A549 (cell line): ENCODE results near the gene ENPP7. TPM values are rescaled to one million over a fixed set of nuclear protein-coding genes. Genes with fewer than 3 reads are reported as not detected.
A peak's percentile ranks its signal among the peaks of the same experiment; 100 is the strongest.

Experiments
- ATAC-seq, 2 experiments: fragments of 200-7000 bp in 1 of 2; fragments of >200 bp in 1 of 2; cut with Nextera tagmentation in 1 of 2; cut with Tn5 transposase in 1 of 2; 3 replicates each; pipeline versions ENCODE4 v1.8.0 to v1.9.1; 2018 to 2020; ENCODE audit warnings: mild to moderate bottlenecking in 1 of 2, moderate library complexity in 1 of 2
- CTCF ChIA-PET: fragments of 300-600 bp; sonication (Branson Sonifier 250); formaldehyde crosslinking; extraction: SDS; loops from one replicate; lab custom pipeline; 2021; ENCODE audit warnings: antibody characterized with exemption, inconsistent platforms; lab: Yijun Ruan, JAX
- POLR2A ChIA-PET: fragments of 350-600 bp; formaldehyde crosslinking; extraction: SDS; loops from one replicate; lab custom pipeline; 2021; ENCODE audit warnings: antibody characterized with exemption, inconsistent platforms; lab: Yijun Ruan, JAX
- DNase-seq, 2 experiments: peaks; one replicate each; pipeline versions ENCODE4 v3.0.0 to v3.0.0-alpha.2; 2011 to 2016; ENCODE audit warnings: low read depth in 1 of 2, low spot score in 1 of 2
- FAIRE-seq: peaks from 2 replicates; lab custom pipeline; 2011; peaks lifted over from hg19 to GRCh38; lab: Jason Lieb, UNC
- H3K27ac ChIP-seq, 2 experiments: fragments of >200 bp; sonication (Bioruptor Twin); formaldehyde crosslinking; 3 replicates each; pipeline ENCODE4 v1.5.1; 2016 to 2017
- H3K4me1 ChIP-seq: fragments of >200 bp; sonication (Bioruptor Twin); formaldehyde crosslinking; 3 replicates; pipeline ENCODE4 v1.6.1; 2016
- H3K4me2 ChIP-seq: fragments of >200 bp; sonication (Bioruptor Twin); formaldehyde crosslinking; 3 replicates; pipeline ENCODE4 v1.6.1; 2016
- H3K4me3 ChIP-seq: fragments of >200 bp; sonication (Bioruptor Twin); formaldehyde crosslinking; 3 replicates; pipeline ENCODE4 v1.5.1; 2016
- H3K9me3 ChIP-seq: fragments of >200 bp; sonication (Bioruptor Twin); formaldehyde crosslinking; 3 replicates; pipeline ENCODE4 v1.6.1; 2016
- BCL3 ChIP-seq: fragments of >200 bp; sonication (Bioruptor Twin); formaldehyde crosslinking; IDR thresholded peaks from 3 replicates; pipeline ENCODE4 v1.6.1; 2016
- CHD4 ChIP-seq: fragments of 200-600 bp; sonication (generic); IDR thresholded peaks from 2 replicates; pipeline ENCODE4 v1.6.1; 2016; ENCODE audit warnings: antibody characterized with exemption, mild to moderate bottlenecking, borderline replicate concordance
- CTCF ChIP-seq: fragments of >200 bp; sonication (Bioruptor Twin); formaldehyde crosslinking; IDR thresholded peaks from 3 replicates; pipeline ENCODE4 v1.5.1; 2016
- EHF ChIP-seq: fragments of 250-450 bp; sonication (Bioruptor Pico); IDR thresholded peaks from 2 replicates; pipeline ENCODE4 v1.5.0; 2020; ENCODE audit warnings: mild to moderate bottlenecking
- EHMT2 ChIP-seq: fragments of 200-600 bp; sonication (generic); IDR thresholded peaks from 2 replicates; pipeline ENCODE4 v1.6.1; 2016; ENCODE audit warnings: antibody characterized with exemption, low read depth, mild to moderate bottlenecking, moderate library complexity
- ELK1 ChIP-seq: fragments of 150-350 bp; IDR thresholded peaks from 2 replicates; pipeline ENCODE4 v1.6.1; 2014; ENCODE audit warnings: low read depth, mild to moderate bottlenecking, low read length
- EP300 ChIP-seq, 2 experiments: fragments of >200 bp; sonication (Bioruptor Twin); formaldehyde crosslinking; IDR thresholded peaks; 2 replicates in 1 of 2; 3 replicates in 1 of 2; pipeline ENCODE4 v1.6.1; 2016 to 2017
- FOSB ChIP-seq: fragments of 250-450 bp; sonication (Bioruptor Pico); IDR thresholded peaks from 2 replicates; pipeline ENCODE4 v1.5.0; 2020; ENCODE audit warnings: mild to moderate bottlenecking, moderate library complexity
- HDAC2 ChIP-seq: fragments of 200-600 bp; sonication (generic); IDR thresholded peaks from 2 replicates; pipeline ENCODE4 v1.6.1; 2016
- HES2 ChIP-seq: fragments of >200 bp; sonication (Bioruptor Twin); formaldehyde crosslinking; IDR thresholded peaks from 2 replicates; pipeline ENCODE4 v1.6.1; 2016
- HEYL ChIP-seq: fragments of 250-450 bp; sonication (Bioruptor Pico); IDR thresholded peaks from 2 replicates; pipeline ENCODE4 v1.8.0; 2021; ENCODE audit warnings: mild to moderate bottlenecking, moderate library complexity
- HOXA7 ChIP-seq: fragments of 250-450 bp; sonication (Bioruptor Pico); IDR thresholded peaks from 2 replicates; pipeline ENCODE4 v1.5.0; 2020; ENCODE audit warnings: mild to moderate bottlenecking, moderate library complexity
- JUNB ChIP-seq: fragments of >200 bp; sonication (Bioruptor Twin); formaldehyde crosslinking; IDR thresholded peaks from 2 replicates; pipeline ENCODE4 v1.6.1; 2016
- KDM1A ChIP-seq: fragments of 200-600 bp; sonication (generic); IDR thresholded peaks from 2 replicates; pipeline ENCODE4 v1.6.1; 2016; ENCODE audit warnings: low read depth, mild to moderate bottlenecking
- KDM5A ChIP-seq: fragments of 200-600 bp; sonication (generic); IDR thresholded peaks from 2 replicates; pipeline ENCODE4 v1.6.1; 2016; ENCODE audit warnings: antibody characterized with exemption, mild to moderate bottlenecking
- MAFK ChIP-seq: fragments of 450-650 bp; IDR thresholded peaks from 2 replicates; pipeline ENCODE4 v1.6.1; 2014; ENCODE audit not compliant: partially characterized antibody
- MAX ChIP-seq: IDR thresholded peaks from 2 replicates; pipeline ENCODE4 v1.6.1; 2012
- MYC ChIP-seq: IDR thresholded peaks from 2 replicates; pipeline ENCODE4 v1.6.1; 2012; ENCODE audit warnings: mild to moderate bottlenecking, inconsistent platforms, low read length, improper control_type of control experiment, borderline replicate concordance
- NFE2L2 ChIP-seq: fragments of 150-350 bp; conservative IDR thresholded peaks from 2 replicates; pipeline ENCODE4 v1.6.1; 2014; ENCODE audit warnings: low read length
- NR3C1 ChIP-seq: fragments of >200 bp; sonication (Bioruptor Twin); formaldehyde crosslinking; IDR thresholded peaks from 3 replicates; pipeline ENCODE4 v1.6.1; 2017
- POLR2A ChIP-seq: IDR thresholded peaks from 2 replicates; pipeline ENCODE4 v1.6.1; 2012; ENCODE audit warnings: mild to moderate bottlenecking, low read length
- RCOR1 ChIP-seq: fragments of 150-350 bp; IDR thresholded peaks from 2 replicates; pipeline ENCODE4 v1.6.1; 2014; ENCODE audit warnings: antibody characterized with exemption, low read length, low read depth
- RFX5 ChIP-seq: fragments of 450-650 bp; IDR thresholded peaks from 2 replicates; pipeline ENCODE4 v1.7.1; 2014; ENCODE audit warnings: antibody characterized with exemption, mild to moderate bottlenecking, moderate library complexity
- RNF2 ChIP-seq: fragments of 200-600 bp; sonication (generic); IDR thresholded peaks from 2 replicates; pipeline ENCODE4 v1.6.1; 2016; ENCODE audit warnings: low read depth, mild to moderate bottlenecking, antibody characterized with exemption, moderate library complexity, borderline replicate concordance
- ZFP36 ChIP-seq: fragments of 450-650 bp; IDR thresholded peaks from 2 replicates; pipeline ENCODE4 v1.6.1; 2014; ENCODE audit warnings: borderline replicate concordance; ENCODE audit not compliant: partially characterized antibody
- ZNF302 ChIP-seq: fragments of 250-450 bp; sonication (Bioruptor Pico); IDR thresholded peaks from 2 replicates; pipeline ENCODE4 v1.9.0; 2021; ENCODE audit warnings: inconsistent platforms, mild to moderate bottlenecking, moderate library complexity
- ZSCAN20 ChIP-seq: fragments of 250-450 bp; sonication (Bioruptor Pico); IDR thresholded peaks from 2 replicates; pipeline ENCODE4 v1.8.0; 2022; ENCODE audit warnings: mild to moderate bottlenecking, moderate library complexity
- WGBS: methylation state at CpG from one replicate; pipeline ENCODE4 v1.1.6; 2017; ENCODE audit errors: missing lambda C conversion rate; 5-methylcytosine and 5-hydroxymethylcytosine counted together
- polyA plus RNA-seq, 4 experiments: library from polyadenylated mRNA; depleted of rRNA in 3 of 4; stranded (reverse); fragments of >200 nt; fragmentation: RNase III in 1 of 4; extraction: RNeasy Plus Mini Kit Qiagen cat#74134 plus additional on column Dnase treatment in 1 of 4; gene quantifications; 2 replicates in 3 of 4; 3 replicates in 1 of 4; pipeline ENCODE4 v1.2.3, GENCODE V29; 2011 to 2017

ENPP7 gene
- polyA plus RNA-seq, 2 of the 4 experiments (the other 2 are of a cell fraction) = not detected

- Histone ChIP-seq H3K9me3 (no peaks in the 10 kb centered on the region), H3K27ac (no peak overlapping the region), H3K4me3 (no peak overlapping the region), H3K4me2 (no peak overlapping the region), H3K4me1 (peaks cover 22% of the 10 kb centered on the region)
- no peak for TF ChIP-seq EHMT2
- no peak for TF ChIP-seq ELK1
- TF ChIP-seq HEYL (CRISPR knock-in tag) = no peak
- no peak for TF ChIP-seq HDAC2
- no peak for TF ChIP-seq POLR2A
- no peak for TF ChIP-seq ZSCAN20 (CRISPR knock-in tag)
- TF ChIP-seq ZFP36 = no peak
- TF ChIP-seq CTCF = no peak
- TF ChIP-seq CHD4 = no peak
- TF ChIP-seq MYC = no peak
- TF ChIP-seq KDM1A = no peak
- TF ChIP-seq MAFK = no peak
- TF ChIP-seq RFX5 = no peak
- no peak for TF ChIP-seq JUNB
- no peak for TF ChIP-seq MAX
- no peak for TF ChIP-seq RNF2
- no peak for TF ChIP-seq KDM5A
- DNase-seq (no peak), ATAC-seq (no peak), FAIRE-seq (no peak)
- ChIA-PET POLR2A (no interaction called here), CTCF (interaction anchor here (0.7 to 10.4 kb wide), 16 partner anchors 10 to 339 kb away, joined by 3 to 254 read pairs (median 5); partner anchors contain the start of genes CBX2 and CBX4)
- WGBS = 78% methylated on average over 5 of the region's 5 CpGs
These were observed 12.9 kb downstream of the ENPP7 start for GRCh38 chr17:79743614-79744013.

GRCh38 chr17:79745641-79746105 is 14.9 kb downstream of the ENPP7 start:
- CTCF ChIA-PET = interaction anchor here (0.7 to 10.4 kb wide), 38 partner anchors 8 to 398 kb away, joined by 3 to 254 read pairs (median 4); partner anchors contain the start of genes CBX2, CBX4 and CBX8
- DNase-seq = no peak
- TF ChIP-seq BCL3 (no peak), FOSB (CRISPR knock-in tag) (no peak), NFE2L2 (no peak), EHF (CRISPR knock-in tag) (no peak), POLR2A (no peak), NR3C1 (no peak), ZNF302 (CRISPR knock-in tag) (no peak), EHMT2 (no peak), ELK1 (no peak), RNF2 (no peak), HDAC2 (no peak), KDM1A (no peak), CTCF (no peak), RCOR1 (no peak), HES2 (no peak), MAX (no peak), ZFP36 (no peak), HOXA7 (CRISPR knock-in tag) (no peak), EP300 (IDR thresholded peaks at IDR 0.05) (no peak)
- TF ChIP-seq, all 56 proteins: peak for 0
- ATAC-seq (no peak), FAIRE-seq (no peak)
- WGBS = 29% methylated on average over 6 of the region's 6 CpGs
- POLR2A ChIA-PET = interaction anchor here (0.6 to 1.2 kb wide), 3 partner anchors 33 to 90 kb away, joined by 3 to 6 read pairs (median 5); partner anchors contain the start of gene CBX8
- Histone ChIP-seq H3K9me3 (no peaks in the 10 kb centered on the region), H3K4me3 (no peak overlapping the region), H3K4me2 (peak overlapping the region; percentile 32; the same call in 1 of the 3 replicates), H3K4me1 (peaks cover 38% of the 10 kb centered on the region), H3K27ac (no peak overlapping the region)
